HCT116 (cell line): ENCODE data around the gene RAB34. TPM values are rescaled to one million over a fixed set of nuclear protein-coding genes. Genes with fewer than 3 reads are reported as not detected.
"Not testable (repeated sequence)": the region's sequence is repeated elsewhere in the genome, so short reads cannot be mapped to it uniquely, and the experiment has no call there.

ENCODE experiments used
- ATAC-seq: fragments of 200-7000 bp; cut with Tn5 transposase; 2 replicates; pipeline ENCODE4 v1.9.1; 2020; ENCODE audit warnings: mild to moderate bottlenecking, moderate library complexity
- BruUV-seq: library from RNA; stranded (reverse); fragments of 400-500 nt; replicated peaks from 2 replicates; lab custom pipeline; 2021; lab: Mats Ljungman, UMichigan
- CTCF ChIA-PET: fragments of 300-600 bp; sonication (Branson Sonifier 250); formaldehyde crosslinking; loops from one replicate; lab custom pipeline; 2021; ENCODE audit warnings: antibody characterized with exemption; lab: Charles Lee
- POLR2A ChIA-PET: fragments of 300-600, 350-600 bp; sonication (Branson Sonifier 250); formaldehyde crosslinking; loops from one replicate; lab custom pipeline; 2021; ENCODE audit warnings: antibody characterized with exemption; lab: Charles Lee
- RAD21 ChIA-PET, 2 experiments: fragments of 300-600 bp; sonication (Branson Sonifier 250); formaldehyde crosslinking; loops; one replicate each; lab custom pipeline; 2023; ENCODE audit warnings: low total read pairs in 2 of 2; ENCODE audit not compliant: uncharacterized antibody in 2 of 2, unreplicated experiment in 2 of 2, low non-redundant PET in 1 of 2; lab: Charles Lee
- DNase-seq: peaks from one replicate; pipeline ENCODE4 v3.0.0-alpha.2; 2010; ENCODE audit warnings: low read depth, low spot score
- H2AFZ ChIP-seq: fragments of 200-600 bp; shearing (Covaris generic), sonication (generic); 2 replicates; pipeline ENCODE4 v1.6.1; 2017; ENCODE audit warnings: low read depth, mixed run types, mixed read lengths, antibody characterized with exemption, low read length; ENCODE audit not compliant: poor library complexity, severe bottlenecking
- H3K27ac ChIP-seq: 2 replicates; pipeline ENCODE4 v1.5.1; 2012; ENCODE audit warnings: low read depth, low read length
- H3K27me3 ChIP-seq: fragments of 200-600 bp; sonication (generic); 2 replicates; pipeline ENCODE4 v1.6.1; 2016; ENCODE audit warnings: mixed run types, low read length, mixed read lengths; ENCODE audit not compliant: insufficient read depth
- H3K36me3 ChIP-seq, 2 experiments: fragments of 200-500 bp in 1 of 2; fragments of 200-600 bp in 1 of 2; sonication (Bioruptor generic) in 1 of 2; sonication (generic) in 1 of 2; 2 replicates each; pipeline versions ENCODE4 v1.5.1 to v1.6.1; 2014 to 2016; ENCODE audit warnings: low read length in 2 of 2, inconsistent platforms in 1 of 2, mixed read lengths in 1 of 2, mixed run types in 1 of 2; ENCODE audit not compliant: insufficient read depth in 2 of 2, control insufficient read depth in 1 of 2
- H3K4me1 ChIP-seq, 2 experiments: fragments of 200-600 bp in 1 of 2; sonication (generic) in 1 of 2; 2 replicates each; pipeline versions ENCODE4 v1.5.1 to v1.6.1; 2012 to 2017; ENCODE audit warnings: low read length in 2 of 2, inconsistent platforms in 1 of 2, mild to moderate bottlenecking in 1 of 2, mixed read lengths in 1 of 2, mixed run types in 1 of 2, moderate library complexity in 1 of 2; ENCODE audit not compliant: insufficient read depth in 2 of 2, control insufficient read depth in 1 of 2
- H3K4me2 ChIP-seq: fragments of 200-600 bp; sonication (generic); 2 replicates; pipeline ENCODE4 v1.6.1; 2017; ENCODE audit warnings: mixed run types, low read length, mixed read lengths
- H3K4me3 ChIP-seq, 2 experiments: fragments of 200-600 bp in 1 of 2; sonication (generic) in 1 of 2; replicated peaks in 1 of 2; 2 replicates each; pipeline ENCODE4 v1.5.1; 2011 to 2016; ENCODE audit warnings: low read length in 2 of 2, control low read depth in 1 of 2, low read depth in 1 of 2, mild to moderate bottlenecking in 1 of 2, mixed read lengths in 1 of 2, mixed run types in 1 of 2
- H3K79me2 ChIP-seq: fragments of 200-600 bp; sonication (generic); 2 replicates; pipeline ENCODE4 v1.6.1; 2017; ENCODE audit warnings: mild to moderate bottlenecking, mixed run types, low read length, moderate library complexity, mixed read lengths; ENCODE audit not compliant: insufficient read depth
- H3K9ac ChIP-seq: fragments of 200-600 bp; sonication (generic); 2 replicates; pipeline ENCODE4 v1.6.1; 2016; ENCODE audit warnings: low read length, mixed read lengths
- H3K9me2 ChIP-seq: fragments of 200-600 bp; sonication (generic), shearing (Covaris generic); 2 replicates; pipeline ENCODE4 v1.6.1; 2017; ENCODE audit warnings: mixed run types, mild to moderate bottlenecking, moderate library complexity; ENCODE audit not compliant: insufficient read depth
- H3K9me3 ChIP-seq, 2 experiments: fragments of 200-500 bp in 1 of 2; fragments of 200-600 bp in 1 of 2; sonication (Bioruptor generic) in 1 of 2; sonication (generic) in 1 of 2; 2 replicates each; pipeline ENCODE4 v1.6.1; 2014 to 2017; ENCODE audit warnings: low read length in 2 of 2, mixed read lengths in 2 of 2, inconsistent platforms in 1 of 2, low read depth in 1 of 2, mild to moderate bottlenecking in 1 of 2, mixed run types in 1 of 2, moderate library complexity in 1 of 2; ENCODE audit not compliant: control insufficient read depth in 1 of 2, insufficient read depth in 1 of 2
- H4K20me1 ChIP-seq: fragments of 200-600 bp; sonication (generic), shearing (Covaris generic); 2 replicates; pipeline ENCODE4 v1.6.1; 2017; ENCODE audit warnings: mixed run types, mild to moderate bottlenecking, moderate library complexity; ENCODE audit not compliant: insufficient read depth
- JUND ChIP-seq: IDR thresholded peaks from 2 replicates; pipeline ENCODE4 v1.6.1; 2012
- intact Hi-C: fragments of 100-400 bp; cut with micrococcal nuclease; formaldehyde crosslinking; loops from 2 replicates; pipeline ENCODE4 v1.10.0; 2022
- total RNA-seq: library from RNA; stranded (reverse); gene quantifications from one replicate; pipeline ENCODE4 v1.2.1, GENCODE V29; 2021; ENCODE audit not compliant: unreplicated experiment

Gene RAB34
- total RNA-seq, 1 experiment from 2014 or later = 0.59 TPM

GRCh38 chr17:28737316-28737715, 19.6 kb upstream of the RAB34 start:
- DNase-seq (no peak), ATAC-seq (no peak)
- no TSS peak for BruUV-seq
- ChIA-PET RAD21 (no interaction called here), CTCF (no interaction called here), POLR2A (no interaction called here)
- Histone ChIP-seq H3K4me1 (peaks cover 19 to 26% of the 10 kb centered on the region in 2 experiments), H3K9ac (no peak overlapping the region), H3K36me3 (no peaks in the 10 kb centered on the region), H3K27ac (no peak overlapping the region; the same call in 1 of the 2 replicates), H4K20me1 (no peaks in the 10 kb centered on the region), H3K79me2 (no peaks in the 10 kb centered on the region), H3K4me3 (no peak overlapping the region), H3K9me3 (no peaks in the 10 kb centered on the region), H3K27me3 (no peaks in the 10 kb centered on the region), H3K9me2 (no peaks in the 10 kb centered on the region), H3K4me2 (no peak overlapping the region), H2AFZ (no peak overlapping the region)
- no peak for TF ChIP-seq JUND
- TF ChIP-seq, all 23 proteins: peak for 0
- intact Hi-C loops = no loop called here

GRCh38 chr17:28735913-28736769, 18.5 kb upstream of the RAB34 start:
- H3K27me3 ChIP-seq, H3K9me2 ChIP-seq, BruUV-seq, H3K4me3 ChIP-seq, H3K9me3 ChIP-seq, ATAC-seq, H4K20me1 ChIP-seq, H2AFZ ChIP-seq, H3K4me2 ChIP-seq, intact Hi-C loops, H3K9ac ChIP-seq, H3K79me2 ChIP-seq, H3K27ac ChIP-seq, DNase-seq, H3K36me3 ChIP-seq: not testable (repeated sequence)
- ChIA-PET RAD21 (interaction anchor here in 1 of 2 experiments (1.2 kb wide), 1 partner anchor 9 kb away, joined by 3 read pairs; no protein-coding TSS in a partner anchor), POLR2A (interaction anchor here (1.1 to 1.4 kb wide), 2 partner anchors 7 to 16 kb away, joined by 4 to 6 read pairs; partner anchors contain the start of gene RPL23A), CTCF (interaction anchor here (1.0 to 1.2 kb wide), 2 partner anchors 14 to 27 kb away, joined by 5 read pairs; no protein-coding TSS in a partner anchor)
- peaks cover 14 to 19% of the 10 kb centered on the region in 2 experiments for H3K4me1 ChIP-seq
